Body of pancreas (tissue), 4 donors: ENCODE measurements around the gene CACNG4. TPM values are rescaled to one million over a fixed set of nuclear protein-coding genes. Genes with fewer than 3 reads are reported as not detected.

Source experiments
- ATAC-seq: fragments of 150-250 bp; one replicate; pipeline ENCODE4 v1.9.1; 2016
- DNase-seq, 4 donors: peaks; one replicate each; pipeline ENCODE4 v3.0.0-alpha.2; 2019
- H3K27ac ChIP-seq, 4 donors: fragments of 200-600 bp; sonication (generic); 1 replicate in 3 of 4; 2 replicates in 1 of 4; pipeline versions ENCODE4 v1.5.1 to v1.6.1; 2016 to 2019; ENCODE audit warnings: mild to moderate bottlenecking in 1 of 4, mixed read lengths in 1 of 4, moderate library complexity in 1 of 4
- H3K27me3 ChIP-seq, 2 donors: fragments of 200-600 bp; sonication (generic); one replicate each; pipeline ENCODE4 v1.6.0; 2016; ENCODE audit warnings: mild to moderate bottlenecking in 1 of 2
- H3K36me3 ChIP-seq, 2 donors: fragments of 200-600 bp; sonication (generic); replicated peaks in 1 of 2; 2 replicates each; pipeline ENCODE4 v1.5.1; 2016; ENCODE audit warnings: low read depth in 2 of 2; ENCODE audit not compliant: insufficient read depth in 1 of 2
- H3K4me1 ChIP-seq: fragments of 200-600 bp; sonication (generic); one replicate; pipeline ENCODE4 v1.6.0; 2016
- H3K4me3 ChIP-seq, 2 donors: fragments of 200-600 bp; sonication (generic); 1 replicate in 1 of 2; 2 replicates in 1 of 2; pipeline ENCODE4 v1.5.1; 2016 to 2019
- H3K9me3 ChIP-seq, 3 donors: fragments of 200-600 bp; sonication (generic); 1 replicate in 2 of 3; 2 replicates in 1 of 3; pipeline ENCODE4 v1.5.1; 2016
- POLR2A ChIP-seq, 3 donors: fragments of 450-650 bp; IDR thresholded peaks; one replicate each; pipeline ENCODE4 v1.6.1; 2016; ENCODE audit warnings: antibody characterized with exemption in 3 of 3, mild to moderate bottlenecking in 2 of 3
- WGBS, 2 donors: methylation state at CpG; one replicate each; pipeline ENCODE4 v1.1.5; 2017; 5-methylcytosine and 5-hydroxymethylcytosine counted together
- intact Hi-C: fragments of 100-400 bp; cut with DNase I; formaldehyde crosslinking; loops from one replicate; pipeline ENCODE4 v1.15.1; 2023
- total RNA-seq, 2 donors: library from RNA; depleted of rRNA; stranded (reverse); fragments of >200 nt; gene quantifications; one replicate each; pipeline ENCODE4 v1.1.0, GENCODE V29; 2016
- TF ChIP-seq, protein P1 (sequence below), 7 experiments: fragments of 450-650 bp in 4 of 7; fragments of 200-600 bp in 3 of 7; sonication (generic) in 3 of 7; IDR thresholded peaks; one replicate each; pipeline ENCODE4 v1.5.1; 2016 to 2019; ENCODE audit warnings: antibody characterized with exemption in 7 of 7

Gene CACNG4
- total RNA-seq, 2 donors from 2014 or later = 0.26 TPM; not detected in 1

DNA sequence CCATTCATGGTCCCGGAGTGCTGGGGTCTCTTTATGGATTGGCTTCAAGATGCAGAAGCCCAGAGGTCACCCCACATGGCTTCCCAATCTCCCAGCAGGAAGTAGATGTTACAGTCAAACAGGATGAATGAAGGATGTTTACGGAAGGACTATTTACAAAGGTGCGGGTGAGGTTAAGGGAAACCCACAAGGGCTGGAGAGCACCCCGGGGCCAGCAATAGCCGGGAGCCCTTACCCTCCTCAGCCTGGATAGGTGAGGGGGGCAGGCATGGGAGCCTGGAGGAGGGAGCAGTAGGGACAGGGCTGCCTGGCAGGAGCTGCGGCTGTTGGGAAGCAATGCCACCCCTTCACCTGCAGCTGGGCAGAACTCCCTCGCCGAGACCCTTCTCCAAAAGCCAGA lies 55.3 kb downstream of the CACNG4 start:
- 76 to 85% methylated on average over 8 of the region's 8 CpGs for WGBS, 2 donors
- H3K27me3 ChIP-seq = no peaks in the 10 kb centered on the region
- no peaks in the 10 kb centered on the region for H3K36me3 ChIP-seq
- TF ChIP-seq, protein P1, sequence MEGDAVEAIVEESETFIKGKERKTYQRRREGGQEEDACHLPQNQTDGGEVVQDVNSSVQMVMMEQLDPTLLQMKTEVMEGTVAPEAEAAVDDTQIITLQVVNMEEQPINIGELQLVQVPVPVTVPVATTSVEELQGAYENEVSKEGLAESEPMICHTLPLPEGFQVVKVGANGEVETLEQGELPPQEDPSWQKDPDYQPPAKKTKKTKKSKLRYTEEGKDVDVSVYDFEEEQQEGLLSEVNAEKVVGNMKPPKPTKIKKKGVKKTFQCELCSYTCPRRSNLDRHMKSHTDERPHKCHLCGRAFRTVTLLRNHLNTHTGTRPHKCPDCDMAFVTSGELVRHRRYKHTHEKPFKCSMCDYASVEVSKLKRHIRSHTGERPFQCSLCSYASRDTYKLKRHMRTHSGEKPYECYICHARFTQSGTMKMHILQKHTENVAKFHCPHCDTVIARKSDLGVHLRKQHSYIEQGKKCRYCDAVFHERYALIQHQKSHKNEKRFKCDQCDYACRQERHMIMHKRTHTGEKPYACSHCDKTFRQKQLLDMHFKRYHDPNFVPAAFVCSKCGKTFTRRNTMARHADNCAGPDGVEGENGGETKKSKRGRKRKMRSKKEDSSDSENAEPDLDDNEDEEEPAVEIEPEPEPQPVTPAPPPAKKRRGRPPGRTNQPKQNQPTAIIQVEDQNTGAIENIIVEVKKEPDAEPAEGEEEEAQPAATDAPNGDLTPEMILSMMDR (IDR thresholded peaks at IDR 0.05) = no peak
- no peak for TF ChIP-seq POLR2A (IDR thresholded peaks at IDR 0.05)
- no peaks in the 10 kb centered on the region for H3K9me3 ChIP-seq
- no peak overlapping the region for H3K27ac ChIP-seq
- ATAC-seq (no peak), DNase-seq (no peak)
- H3K4me3 ChIP-seq = no peak overlapping the region
- no peaks in the 10 kb centered on the region for H3K4me1 ChIP-seq
- intact Hi-C loops = no loop called here

DNA sequence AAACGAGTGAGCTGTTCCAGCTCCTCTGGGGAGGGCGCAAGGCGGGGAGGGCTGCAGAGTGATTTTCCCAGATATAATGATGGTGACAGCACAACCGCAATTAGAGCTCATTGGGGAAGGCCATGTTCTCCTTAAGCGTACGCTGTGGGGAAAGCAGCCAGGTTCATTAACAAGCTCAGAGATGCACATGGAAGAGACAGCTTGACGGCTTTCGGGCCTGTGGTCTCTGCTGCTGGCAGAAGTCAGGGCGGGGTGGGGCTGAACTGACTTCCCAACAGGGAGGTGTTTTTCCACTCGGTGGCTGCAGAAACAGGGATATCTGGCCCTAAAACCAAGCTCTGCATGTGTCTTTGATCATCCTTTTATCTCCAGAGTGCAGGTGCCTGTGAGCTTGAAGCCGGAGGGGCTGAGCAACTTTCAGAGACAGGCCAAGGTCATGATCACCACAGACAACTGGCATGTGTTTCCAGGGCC lies 55.8 kb downstream of the CACNG4 start:
- ATAC-seq (no peak), DNase-seq (no peak)
- no peak for TF ChIP-seq POLR2A (IDR thresholded peaks at IDR 0.05)
- TF ChIP-seq, protein P1 (IDR thresholded peaks at IDR 0.05) = no peak
- Histone ChIP-seq H3K27me3 (no peaks in the 10 kb centered on the region), H3K36me3 (no peaks in the 10 kb centered on the region), H3K27ac (no peak overlapping the region), H3K4me1 (no peaks in the 10 kb centered on the region), H3K4me3 (no peak overlapping the region), H3K9me3 (no peaks in the 10 kb centered on the region)
- 76 to 79% methylated on average over 10 to 11 of the region's 11 CpGs for WGBS, 2 donors
- intact Hi-C loops = no loop called here

DNA sequence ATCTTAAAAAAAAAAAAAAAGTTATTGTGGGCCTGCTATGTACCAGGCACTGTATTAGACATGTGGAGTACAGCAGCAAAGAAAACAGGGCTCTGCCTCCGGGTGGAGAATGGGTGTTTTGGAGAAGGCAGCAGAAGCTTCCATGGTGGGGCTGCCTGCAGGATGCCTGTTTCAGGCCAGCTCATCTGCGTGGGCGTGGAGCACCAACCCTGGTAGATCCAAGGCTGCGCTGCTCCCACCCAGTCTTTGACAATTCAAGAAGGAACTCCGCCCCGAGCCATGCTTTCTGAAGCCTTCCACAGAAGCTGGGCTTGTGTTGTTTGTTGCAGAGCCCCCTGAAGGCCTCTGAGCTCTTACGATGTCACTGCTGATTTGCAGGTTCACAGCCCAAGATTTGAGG lies 56.7 kb downstream of the CACNG4 start:
- H3K4me3 ChIP-seq = no peak overlapping the region
- no peaks in the 10 kb centered on the region for H3K9me3 ChIP-seq
- TF ChIP-seq, protein P1 (IDR thresholded peaks at IDR 0.05) = no peak
- DNase-seq (no peak), ATAC-seq (no peak)
- no peaks in the 10 kb centered on the region for H3K4me1 ChIP-seq
- WGBS, 2 donors = 85 to 91% methylated on average over 7 of the region's 7 CpGs
- H3K36me3 ChIP-seq = no peaks in the 10 kb centered on the region
- H3K27ac ChIP-seq = no peak overlapping the region
- no peaks in the 10 kb centered on the region for H3K27me3 ChIP-seq
- intact Hi-C loops = no loop called here

DNA sequence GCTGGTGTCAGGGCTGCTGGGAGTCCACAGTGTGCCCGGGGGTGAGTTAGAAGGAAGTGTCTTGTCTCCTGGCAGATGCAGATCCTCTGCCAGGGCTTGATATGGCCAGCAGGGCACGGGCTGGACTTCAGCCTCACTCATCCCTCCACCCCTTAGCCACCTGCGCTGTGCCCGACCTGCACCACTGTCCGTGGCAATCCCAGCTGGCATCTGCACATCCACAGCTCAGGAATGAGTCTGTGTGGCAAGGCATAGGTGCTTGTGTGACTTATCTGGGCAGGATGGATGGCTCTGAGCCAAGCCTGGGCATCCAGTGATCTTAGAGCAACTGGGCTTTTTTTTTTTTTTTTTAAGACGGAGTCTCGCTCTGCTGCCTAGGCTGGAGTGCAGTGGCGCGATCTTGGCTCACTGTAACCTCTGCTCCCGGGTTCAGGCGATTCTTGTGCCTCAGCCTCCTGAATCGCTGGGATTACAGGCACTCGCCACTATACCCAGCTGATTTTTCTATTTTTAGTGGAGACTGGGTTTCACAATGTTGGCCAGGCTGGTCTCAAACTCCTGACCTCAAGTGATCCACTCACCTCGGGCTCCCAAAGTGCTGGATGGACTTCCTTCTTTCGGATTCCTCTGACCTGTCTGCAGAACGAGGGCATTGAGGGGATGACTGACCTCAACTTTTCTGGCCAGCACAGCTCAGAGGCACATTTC lies 57.4 kb downstream of the CACNG4 start:
- intact Hi-C loops = no loop called here
- DNase-seq (no peak), ATAC-seq (no peak)
- Histone ChIP-seq H3K4me3 (no peak overlapping the region), H3K27ac (no peak overlapping the region), H3K4me1 (no peaks in the 10 kb centered on the region), H3K27me3 (no peaks in the 10 kb centered on the region), H3K9me3 (no peaks in the 10 kb centered on the region), H3K36me3 (no peaks in the 10 kb centered on the region)
- TF ChIP-seq, protein P1 (IDR thresholded peaks at IDR 0.05) = no peak
- TF ChIP-seq POLR2A (IDR thresholded peaks at IDR 0.05) = no peak
- 83 to 85% methylated on average over 15 to 16 of the region's 16 CpGs for WGBS, 2 donors

DNA sequence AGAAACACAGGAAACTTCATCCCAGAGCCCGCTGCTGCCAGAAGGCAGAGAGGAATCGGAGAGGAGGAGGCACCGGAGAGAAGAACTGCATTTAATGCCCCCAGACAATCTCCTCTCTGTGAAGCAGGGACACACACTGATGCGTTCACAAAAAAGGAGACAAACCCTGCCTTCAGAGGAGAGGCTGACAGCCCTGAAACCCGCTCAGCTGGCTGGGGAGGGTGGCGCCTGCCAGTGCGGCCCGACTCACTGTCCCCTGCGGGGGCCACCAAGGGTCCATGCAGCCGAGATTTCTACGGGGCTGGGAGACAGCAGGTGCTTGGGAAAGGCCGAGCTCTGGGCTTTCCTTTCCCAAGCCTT lies 57.9 kb downstream of the CACNG4 start:
- Histone ChIP-seq H3K36me3 (no peaks in the 10 kb centered on the region), H3K27me3 (no peaks in the 10 kb centered on the region), H3K9me3 (no peaks in the 10 kb centered on the region), H3K27ac (no peak overlapping the region), H3K4me3 (no peak overlapping the region), H3K4me1 (no peaks in the 10 kb centered on the region)
- WGBS, 2 donors = 82 to 86% methylated on average over 12 of the region's 12 CpGs
- no peak for ATAC-seq
- no peak for DNase-seq
- TF ChIP-seq, protein P1 (IDR thresholded peaks at IDR 0.05) = no peak
- TF ChIP-seq POLR2A (IDR thresholded peaks at IDR 0.05) = no peak
- intact Hi-C loops = no loop called here
